OCI-M1 (cell line): ENCODE results near the gene FANCE.

Source experiments
- DNase-seq: peaks from one replicate; lab custom pipeline; 2025; lab: John Stamatoyannopoulos, UW

The FANCE gene

DNA sequence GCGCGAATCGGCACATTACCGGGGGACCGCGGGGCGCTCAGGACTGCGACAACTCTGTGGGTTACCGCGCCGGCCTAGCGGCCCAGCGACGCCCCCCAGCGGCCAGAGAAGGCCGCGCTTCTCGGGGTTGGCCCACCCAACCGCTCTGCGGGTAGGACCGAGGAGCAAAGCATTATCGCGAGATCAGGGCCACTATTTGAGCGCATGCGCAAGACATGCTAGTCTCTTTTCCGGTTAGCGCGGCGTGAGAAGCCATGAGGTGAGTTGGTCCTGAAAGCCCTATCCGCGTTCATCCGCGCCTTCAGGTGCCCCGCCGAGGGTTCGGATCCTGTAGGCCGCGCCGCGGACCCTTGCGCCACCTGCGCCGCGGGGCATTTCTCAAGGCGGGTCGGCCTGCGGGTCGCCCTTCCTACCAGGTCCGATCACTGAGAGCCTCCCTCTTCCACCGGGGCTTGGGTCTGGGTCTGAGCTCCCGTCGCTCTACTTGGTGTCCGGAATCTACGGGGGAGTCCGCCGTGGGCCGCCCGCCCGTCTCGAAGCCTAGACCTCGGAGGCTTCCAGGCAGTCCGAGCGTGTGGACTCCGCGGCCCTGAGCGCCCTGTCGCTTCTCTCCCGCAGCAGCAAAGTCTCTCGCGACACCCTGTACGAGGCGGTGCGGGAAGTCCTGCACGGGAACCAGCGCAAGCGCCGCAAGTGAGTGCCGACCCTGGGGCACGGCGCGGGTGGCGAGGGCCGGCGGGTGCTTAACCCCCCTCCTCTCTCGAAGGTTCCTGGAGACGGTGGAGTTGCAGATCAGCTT, 16.2 kb downstream of the FANCE start, which contains the start of gene RPL10A:
RPL10A (plus strand) TSS at position 221 of the 799 bp plus-strand sequence; CDS start at position 255, 34 bp downstream.
- DNase-seq: peak; percentile 99

DNA sequence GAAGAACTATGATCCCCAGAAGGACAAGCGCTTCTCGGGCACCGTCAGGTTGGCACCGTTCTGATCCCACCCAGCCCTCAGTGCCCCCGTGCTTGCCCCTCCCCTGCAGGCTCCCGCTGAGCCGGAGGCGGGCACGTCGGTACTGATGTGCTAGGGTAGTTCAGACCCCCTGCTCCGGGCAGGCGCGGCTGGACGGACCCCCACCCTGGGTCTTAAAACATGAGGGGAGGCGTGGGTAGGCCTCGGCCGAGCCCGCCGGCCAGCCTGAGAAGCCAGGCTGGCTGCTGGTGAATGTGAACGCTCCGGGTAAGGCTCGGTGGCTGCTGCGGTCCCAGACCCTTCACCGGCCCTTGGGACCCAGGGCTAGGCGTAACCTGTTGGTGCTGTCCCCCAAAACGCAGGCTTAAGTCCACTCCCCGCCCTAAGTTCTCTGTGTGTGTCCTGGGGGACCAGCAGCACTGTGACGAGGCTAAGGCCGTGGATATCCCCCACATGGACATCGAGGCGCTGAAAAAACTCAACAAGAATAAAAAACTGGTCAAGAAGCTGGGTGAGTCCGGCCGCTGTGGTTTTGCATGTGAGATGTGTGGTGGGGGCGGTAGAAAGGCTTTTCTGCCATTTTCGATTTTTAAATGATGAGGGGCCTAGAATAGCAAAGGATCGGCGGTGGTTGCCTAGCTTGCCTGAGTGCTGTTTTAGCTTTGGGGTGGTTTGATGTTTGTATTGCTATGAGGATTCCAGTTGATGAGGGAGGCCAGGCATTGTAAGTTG, 17.0 kb downstream of the FANCE start:
- DNase-seq: no peak

DNA sequence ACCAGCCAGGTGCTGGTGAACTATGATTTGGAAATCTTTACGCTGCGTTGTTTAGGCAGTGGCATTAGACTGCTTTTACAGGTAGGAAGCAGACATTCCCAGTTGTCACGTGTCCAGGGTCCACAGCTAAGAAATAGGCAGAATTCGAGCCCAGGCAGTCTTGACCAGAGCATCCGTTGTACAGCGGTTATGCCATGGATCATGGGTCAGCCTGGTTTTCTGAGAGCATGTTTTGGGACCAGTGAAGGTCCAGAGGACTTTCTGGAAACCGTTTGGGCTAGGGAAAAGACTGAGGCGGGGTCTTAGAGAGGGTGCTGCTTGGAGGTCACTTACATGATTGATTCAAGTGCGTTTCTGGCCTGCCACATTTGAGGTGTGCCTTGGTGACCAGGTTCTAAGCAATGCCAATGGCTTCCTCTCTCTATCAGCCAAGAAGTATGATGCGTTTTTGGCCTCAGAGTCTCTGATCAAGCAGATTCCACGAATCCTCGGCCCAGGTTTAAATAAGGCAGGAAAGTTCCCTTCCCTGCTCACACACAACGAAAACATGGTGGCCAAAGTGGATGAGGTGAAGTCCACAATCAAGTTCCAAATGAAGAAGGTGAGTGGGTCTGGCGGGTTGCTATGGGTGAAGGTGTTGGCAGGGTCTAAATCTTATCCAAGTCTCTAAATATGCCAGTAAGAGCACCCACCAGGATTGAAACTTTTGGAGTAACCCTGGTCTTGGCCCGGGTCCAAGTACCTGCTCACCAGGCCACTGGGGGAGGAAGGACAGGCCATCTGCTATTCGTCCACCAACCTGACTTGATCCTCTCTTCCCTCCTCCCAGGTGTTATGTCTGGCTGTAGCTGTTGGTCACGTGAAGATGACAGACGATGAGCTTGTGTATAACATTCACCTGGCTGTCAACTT, 17.9 kb downstream of the FANCE start:
- no peak for DNase-seq

DNA sequence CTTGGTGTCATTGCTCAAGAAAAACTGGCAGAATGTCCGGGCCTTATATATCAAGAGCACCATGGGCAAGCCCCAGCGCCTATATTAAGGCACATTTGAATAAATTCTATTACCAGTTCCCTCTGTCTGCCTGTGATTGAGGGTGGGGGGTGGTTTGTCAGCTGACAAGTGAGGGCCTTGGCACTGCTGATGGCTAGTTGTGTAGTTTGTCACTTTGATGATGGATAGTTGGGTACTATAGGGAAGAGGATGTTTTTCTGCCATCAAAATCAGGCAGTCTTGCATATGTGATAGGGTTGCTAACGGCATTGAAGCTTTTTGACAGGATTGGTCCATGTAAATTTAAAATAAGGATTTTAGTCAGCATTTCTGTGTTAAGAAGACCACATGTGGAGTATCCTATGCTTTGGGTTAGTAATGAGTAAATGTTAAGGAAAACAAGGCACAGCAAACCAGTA, 18.6 kb downstream of the FANCE start:
- no peak for DNase-seq

DNA sequence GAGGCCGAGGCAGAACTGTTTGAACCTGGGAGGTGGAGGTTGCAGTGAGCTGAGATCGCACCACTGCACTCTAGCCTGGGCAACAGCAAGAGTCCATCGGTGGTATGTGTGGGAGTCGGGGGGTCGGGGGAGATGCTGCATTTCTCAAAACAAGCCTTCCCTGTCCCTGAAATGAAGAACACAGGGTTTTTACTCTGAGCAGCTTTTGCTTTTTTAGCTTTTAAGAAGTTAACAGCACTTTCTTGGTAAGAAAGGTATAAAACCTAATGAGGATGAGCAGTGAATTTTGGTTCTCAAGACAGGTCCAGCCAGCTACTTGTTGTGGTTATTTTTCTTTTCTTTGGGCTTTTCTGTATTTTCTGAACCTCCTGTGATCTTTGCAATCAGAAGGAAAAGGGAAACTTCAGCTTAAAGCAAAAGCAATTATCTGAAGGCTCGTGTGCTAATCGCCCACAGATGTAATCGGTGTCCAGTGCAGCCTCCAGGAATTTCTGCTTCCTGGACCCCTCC, 19.8 kb downstream of the FANCE start:
- DNase-seq: no peak

DNA sequence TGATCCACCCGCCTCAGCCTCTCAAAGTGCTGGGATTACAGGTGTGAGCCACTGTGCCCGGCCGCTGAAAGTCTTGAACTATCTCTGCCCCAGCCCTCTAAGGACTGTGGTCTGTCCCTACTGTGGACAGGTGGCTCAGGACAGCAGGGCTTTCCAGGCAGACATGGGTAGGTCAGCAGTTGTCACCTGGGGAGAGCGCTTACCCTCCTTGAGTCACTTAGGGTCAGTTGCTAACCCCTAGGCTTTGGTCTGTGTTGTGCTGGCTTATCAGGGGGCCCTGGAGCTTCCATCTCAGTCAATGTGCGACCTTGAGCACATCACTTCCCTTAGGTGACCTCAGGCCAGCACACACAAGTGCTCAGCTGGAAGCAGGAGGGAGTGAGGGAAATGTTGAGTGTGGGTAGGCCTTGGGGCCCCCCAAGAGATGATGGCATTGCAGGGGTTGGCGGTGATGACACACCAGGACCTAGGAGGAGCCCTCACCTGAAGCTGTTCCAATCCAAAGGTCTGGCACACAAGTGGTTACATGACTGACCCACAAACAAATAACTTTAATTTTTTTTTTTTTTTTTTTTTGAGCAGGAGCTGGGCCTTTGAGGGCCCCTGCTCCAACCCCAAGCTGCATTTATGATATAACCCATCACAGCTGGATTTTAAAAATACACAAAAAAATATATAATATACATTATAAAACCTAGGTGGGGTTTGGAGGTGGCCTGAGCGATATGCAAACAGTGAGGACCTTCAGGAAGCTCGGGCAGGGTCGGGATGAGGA, 21.1 kb downstream of the FANCE start:
- DNase-seq: no peak

DNA sequence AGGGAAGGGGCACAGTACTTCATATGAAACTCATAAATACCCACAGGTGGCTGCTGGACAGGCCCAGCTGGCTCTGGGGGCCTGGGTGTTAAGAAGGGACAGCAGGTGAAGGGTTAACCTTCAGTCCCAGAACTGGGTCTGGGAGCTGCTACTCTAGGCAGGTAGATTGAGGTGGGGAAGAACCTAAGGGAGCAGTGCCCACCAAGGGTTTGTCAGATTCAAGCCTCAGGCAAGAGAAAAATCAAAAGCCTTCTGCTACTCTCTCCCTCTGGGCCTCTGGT, 21.7 kb downstream of the FANCE start:
- DNase-seq: no peak

DNA sequence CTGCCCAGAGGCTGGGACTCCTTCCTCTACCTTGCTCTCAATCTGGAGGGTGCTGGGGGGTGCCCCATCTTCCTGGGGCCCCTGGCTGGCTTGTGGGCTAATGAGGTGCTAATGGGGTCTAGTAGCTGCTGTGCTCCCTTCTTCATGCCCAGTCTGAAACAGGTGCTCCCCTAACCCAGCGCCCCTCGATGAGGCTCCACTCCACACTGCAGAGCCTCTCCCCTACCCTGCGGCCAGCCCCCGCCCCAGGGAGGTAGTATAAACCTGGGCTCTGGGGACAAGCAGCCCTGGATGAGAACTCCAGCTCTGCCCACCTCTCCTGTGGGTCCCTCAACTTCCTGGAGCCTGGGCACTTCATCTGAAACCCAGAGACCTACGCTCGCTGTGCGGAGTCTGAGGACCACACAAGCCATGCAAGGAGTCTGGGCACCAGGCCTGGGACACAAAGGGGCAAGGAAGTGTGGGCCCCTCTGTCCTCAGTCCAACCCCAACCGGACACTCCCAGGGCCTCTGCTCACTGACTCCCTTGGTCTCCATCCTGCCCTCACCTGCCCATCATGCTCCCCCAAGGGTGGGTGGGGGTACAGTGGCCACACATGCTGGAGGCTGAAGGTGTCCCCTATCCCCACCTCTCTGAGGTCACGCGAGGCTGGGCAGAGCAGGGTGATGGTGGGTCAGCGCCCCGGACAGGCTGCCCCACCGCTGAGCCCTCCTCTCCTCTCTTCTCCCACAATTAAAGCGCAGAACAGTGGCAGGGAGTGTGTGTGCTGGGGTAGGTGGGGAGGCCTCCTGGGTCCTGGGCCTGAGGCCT, 22.2 kb downstream of the FANCE start:
- DNase-seq: no peak

DNA sequence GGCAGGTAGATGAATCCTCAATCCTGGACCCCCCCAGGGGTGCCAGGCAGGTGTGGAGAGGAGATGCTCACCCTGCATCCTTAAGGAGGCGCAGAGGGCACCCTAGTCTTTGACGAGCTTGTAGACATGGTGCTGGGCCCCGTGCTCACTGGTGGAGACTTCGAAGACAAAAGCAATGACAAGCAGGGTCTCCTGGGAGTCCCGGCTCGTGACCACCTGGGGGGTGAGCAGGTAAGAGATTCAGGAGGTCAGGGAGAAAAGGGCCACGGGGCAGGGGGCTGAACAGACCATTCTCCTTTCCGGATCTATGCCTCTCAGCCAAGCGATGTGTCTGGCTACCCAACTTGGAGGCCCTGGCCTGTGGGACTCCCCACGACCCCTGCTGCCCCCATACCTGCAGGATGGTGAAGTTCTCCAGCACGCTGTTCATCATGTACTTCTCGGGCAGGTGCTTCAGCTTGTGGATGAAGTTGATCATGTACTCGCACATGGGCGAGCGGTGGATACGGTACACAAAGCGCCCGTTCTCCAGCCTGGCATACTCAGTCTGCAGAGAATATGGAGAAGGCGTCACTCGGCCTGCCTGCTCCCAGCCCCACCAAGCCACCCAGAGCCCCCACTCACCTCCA, 22.9 kb downstream of the FANCE start:
- DNase-seq: no peak

DNA sequence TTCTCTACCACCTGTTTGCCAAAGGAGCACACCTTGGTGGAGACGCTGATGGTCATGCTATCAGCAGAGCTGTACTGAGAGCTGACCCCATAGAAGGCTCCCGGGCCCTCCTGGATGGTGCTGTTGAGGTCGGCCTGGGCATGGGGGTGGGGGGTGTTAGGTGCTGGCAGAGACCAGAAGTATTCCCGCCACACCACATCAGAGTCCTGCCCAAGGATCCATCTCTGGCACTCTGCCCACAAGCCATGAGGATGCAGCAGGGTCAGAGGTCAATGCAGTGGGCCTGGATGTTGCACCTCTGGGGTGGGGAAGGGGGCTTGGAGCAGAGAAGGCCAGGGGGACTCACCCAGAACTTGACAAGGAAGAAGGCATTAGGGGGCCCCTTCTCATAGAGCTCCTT, 23.4 kb downstream of the FANCE start:
- no peak for DNase-seq

DNA sequence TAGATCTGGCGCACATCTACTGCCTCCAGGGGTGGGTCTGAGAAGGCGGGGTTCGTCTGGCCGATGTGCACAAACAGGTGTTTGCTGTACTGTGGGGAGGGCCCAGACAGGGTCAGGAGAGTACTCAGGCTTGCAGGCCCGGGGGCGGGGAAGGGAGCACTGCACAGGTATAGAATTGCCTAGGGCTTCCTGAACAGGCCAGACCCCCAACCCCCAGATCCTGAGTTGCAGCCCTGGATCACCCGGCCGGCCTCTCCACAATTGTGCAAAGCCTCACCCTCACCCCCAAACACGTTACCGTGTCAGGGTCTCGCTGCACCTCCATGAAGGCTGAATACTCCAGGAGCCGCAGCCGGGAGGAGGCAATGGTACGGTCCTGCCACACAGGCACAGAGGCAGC, 23.9 kb downstream of the FANCE start:
- DNase-seq: no peak

DNA sequence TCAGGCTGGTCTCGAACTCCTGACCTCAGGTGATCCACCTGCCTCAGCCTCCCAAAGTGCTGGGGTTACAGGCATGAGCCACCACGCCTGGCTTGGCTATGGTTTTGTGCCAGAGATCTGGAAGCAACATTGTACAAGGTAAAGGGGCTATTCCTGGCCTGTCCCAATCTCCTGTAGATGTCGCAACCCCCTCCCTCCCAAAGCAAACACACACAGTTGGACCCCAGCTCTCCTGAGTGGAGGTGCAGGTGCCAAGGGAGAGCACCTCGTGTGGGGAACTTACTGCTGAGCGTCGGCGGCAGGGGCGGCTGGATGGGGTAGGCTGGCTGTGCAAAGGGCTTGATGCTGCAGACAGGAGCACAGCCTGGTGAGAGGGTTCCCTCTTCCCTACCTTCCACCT, 24.9 kb downstream of the FANCE start:
- no peak for DNase-seq

DNA sequence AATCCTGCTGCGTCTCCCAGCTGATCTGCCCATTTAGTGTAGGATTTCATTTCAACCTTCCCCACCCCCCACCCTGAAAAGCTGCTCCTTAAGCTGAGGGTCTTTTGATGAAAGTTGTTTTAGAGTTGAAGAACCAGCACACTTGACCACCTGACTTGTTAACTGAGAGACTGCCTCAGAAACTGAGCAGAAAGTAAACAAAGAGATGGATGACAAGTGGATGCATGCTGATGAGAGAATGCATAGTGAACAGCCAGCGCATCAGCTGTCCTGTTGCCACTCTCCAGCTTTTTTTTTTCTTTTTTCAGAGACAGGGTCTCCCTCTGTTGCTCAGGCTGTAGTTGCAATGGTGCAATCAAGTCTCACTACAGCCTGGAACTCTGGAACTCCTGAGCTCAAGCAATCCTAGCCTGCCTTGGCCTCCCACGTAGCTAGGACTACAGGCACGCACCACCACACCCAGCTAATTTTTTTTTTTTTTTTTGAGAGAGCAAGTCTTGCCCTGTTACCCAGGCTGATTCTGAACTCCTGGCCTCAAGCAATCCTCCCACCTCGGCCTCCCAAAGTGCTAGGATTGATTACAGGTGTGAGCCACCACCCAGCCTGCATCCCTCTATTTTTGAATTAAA, 25.5 kb downstream of the FANCE start:
- no peak for DNase-seq

DNA sequence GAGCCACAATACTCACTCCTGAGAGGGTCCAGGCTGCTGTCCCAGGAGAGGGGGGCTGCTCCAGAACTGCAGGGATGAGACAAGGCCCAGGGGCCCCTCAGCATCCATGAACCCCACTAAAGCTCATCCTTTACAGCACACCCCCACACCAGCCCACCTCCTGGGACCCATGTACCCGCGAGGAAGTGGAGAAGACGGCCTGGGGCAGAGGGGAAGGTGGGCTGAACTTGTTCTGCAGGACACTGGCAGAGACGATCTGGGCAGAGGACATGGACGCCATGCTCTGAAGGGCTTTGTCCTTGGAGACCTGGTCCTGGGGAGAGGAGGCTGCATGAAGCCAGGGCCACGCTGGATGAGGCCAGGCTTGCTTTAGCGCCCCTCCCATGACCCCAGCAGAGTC, 26.1 kb downstream of the FANCE start:
- DNase-seq: no peak

DNA sequence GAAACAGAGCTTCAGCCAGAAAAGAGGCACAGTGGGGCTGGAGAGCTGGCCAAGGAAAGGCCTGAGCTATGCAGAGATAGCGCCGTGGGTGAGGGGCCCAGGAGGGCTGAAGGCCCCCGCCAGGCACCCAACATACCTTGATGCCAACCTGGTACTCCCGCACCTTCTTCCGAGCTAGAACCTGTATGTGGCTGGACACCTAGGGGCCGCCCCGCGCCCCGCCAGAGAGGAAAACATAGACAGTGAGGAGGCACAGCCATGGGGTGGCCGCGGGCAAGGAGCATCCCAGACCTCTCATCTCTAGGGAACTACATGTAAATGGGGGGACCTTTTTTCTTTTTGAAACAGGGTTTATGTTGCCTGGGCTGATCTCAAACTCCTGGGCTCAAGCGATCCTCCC, 28.0 kb downstream of the FANCE start:
- DNase-seq: no peak

DNA sequence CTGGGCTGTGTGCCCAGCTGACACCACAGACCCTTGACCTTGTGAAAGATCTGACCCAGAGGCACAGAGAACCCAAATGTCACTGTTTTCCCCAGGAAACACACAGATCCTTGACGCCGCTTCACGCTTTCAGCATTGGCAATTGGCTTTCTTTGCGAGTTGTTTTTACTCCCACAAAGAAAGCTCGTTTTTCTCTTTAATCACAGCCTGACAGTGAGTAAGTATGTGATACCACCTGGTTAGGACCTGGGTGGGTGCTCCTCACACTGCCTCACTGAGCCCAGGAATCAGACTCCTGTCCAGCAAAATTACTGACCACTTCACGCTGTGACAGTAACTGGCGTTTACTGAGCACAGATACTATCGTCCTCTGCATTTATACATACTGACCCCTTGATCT, 29.1 kb downstream of the FANCE start:
- DNase-seq: no peak

DNA sequence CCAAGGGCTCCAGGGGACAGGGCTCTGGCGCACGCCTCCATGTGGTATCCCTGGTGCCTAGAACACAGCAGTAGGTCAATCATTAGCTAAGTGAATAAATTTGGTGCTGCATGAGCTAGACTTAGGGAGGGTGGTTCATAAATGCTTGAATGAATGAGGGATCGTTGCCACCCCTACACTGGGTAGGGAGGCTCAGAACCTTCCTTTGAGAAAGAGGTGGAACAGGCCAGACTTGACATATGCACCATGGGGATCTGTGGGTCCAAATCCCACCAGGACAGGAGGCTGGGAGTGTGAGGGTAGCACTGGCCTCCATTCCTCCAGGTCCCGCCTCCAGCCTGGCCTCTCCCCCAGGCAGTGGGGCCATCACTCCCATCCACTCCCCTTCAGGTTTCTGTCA, 30.9 kb downstream of the FANCE start:
- DNase-seq: no peak

DNA sequence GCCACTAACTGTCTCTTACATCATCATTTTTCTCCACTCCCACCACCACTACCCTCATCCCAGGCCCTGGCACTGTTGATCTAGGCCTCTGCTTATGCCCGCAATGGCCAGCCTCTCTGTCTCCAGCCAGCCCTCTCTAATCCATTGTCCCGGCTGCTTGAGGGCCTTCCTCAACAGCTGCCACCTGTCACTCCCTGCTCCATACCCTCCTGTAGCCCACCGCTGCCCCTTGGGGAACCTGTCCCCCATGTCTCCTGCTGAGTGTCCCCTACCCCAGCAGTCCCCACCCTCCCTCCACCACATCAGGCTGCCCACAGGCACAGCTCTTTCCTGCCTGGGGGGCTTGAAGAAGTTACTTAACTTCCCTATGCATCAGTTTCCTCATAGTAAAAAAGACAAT, 31.4 kb downstream of the FANCE start:
- no peak for DNase-seq

DNA sequence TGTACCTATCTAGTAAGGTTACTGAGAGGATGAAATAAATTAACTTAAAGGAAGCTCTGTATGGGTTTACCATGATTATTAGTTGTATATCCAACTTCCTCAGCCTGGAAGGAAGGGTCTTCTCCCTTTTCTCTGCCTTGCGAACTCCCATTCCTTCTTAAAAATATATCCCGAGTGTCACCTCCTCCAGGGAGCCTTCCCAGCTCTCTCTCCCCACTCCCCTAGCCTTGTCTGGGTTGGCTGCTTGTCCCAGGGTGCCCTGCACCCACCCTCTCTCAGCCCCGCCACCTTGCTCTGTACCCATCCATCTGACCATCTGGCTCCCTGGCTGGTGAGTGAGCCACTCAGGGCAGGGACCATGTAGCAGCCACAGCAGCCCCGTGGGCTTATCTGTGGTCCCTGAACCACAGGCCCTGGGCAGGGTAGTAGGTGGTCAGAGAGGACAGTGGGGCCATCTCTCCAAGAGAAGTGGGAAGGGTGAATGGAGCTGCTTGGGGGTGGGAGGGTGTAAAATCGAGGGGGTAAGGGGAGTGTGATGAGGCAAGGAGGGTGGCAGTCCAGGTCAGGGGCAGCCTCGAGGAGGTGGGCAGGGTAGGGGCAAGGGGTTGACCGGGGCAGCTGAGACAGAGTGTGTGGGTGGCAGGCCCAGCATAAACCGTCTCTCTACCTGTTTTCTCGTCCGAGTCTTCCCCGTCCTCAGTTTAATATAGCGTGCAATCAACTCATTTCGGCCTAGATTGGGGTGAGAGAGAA, 31.9 kb downstream of the FANCE start:
- DNase-seq: no peak
